ENCODE data around the gene DCLK2. TPM values are rescaled to one million over a fixed set of nuclear protein-coding genes. Genes with fewer than 3 reads are reported as not detected.

DCLK2 gene
- total and polyA plus RNA-seq, 2 of the 13 experiments (the other 11 are each of a cell fraction or from before 2014, with no cell fraction given): not detected

DNA sequence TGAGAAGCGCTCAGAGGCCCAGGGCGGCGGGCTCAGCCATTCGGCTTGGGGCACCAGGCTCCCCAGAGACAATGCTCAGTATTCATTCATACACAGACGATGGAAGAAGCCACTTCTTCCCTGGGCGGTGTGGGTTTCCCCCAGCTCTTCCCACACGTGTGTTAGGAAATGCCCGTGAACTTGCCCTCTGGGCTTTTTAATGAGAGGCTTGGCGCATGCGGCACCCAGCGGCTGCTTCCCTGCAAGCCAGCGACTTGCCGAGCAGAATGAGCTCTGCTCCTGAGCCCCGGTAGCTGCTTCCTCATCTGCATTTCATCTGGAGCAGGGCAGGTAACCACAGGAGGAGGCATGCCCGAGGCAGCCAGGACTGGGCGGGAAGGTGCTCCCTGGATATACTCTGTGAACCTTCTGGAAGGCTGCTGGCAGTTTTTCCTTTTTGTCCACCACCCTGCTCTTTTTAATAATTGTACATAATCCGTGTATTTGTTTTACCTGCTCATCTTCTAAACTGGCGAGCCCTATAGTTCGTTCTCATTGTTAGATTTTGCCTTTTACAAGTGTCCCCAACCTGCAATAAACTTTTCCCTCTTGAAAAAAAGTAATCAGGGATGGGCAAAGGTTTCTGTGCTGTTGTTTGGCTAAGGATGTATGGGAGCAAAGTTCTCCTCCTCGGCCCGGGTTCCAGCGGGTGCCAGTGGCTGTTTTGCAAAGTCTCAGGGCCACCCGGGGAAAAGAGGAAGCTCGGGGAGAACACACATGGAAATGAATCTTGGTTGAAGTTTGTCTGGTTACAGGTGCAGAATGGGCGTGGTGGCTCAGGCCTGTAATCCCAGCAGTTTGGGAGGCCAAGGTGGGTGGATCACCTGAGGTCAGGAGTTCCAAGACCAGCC, 178.8 kb downstream of the DCLK2 start (continued):
- TF ChIP-seq, protein P1, sequence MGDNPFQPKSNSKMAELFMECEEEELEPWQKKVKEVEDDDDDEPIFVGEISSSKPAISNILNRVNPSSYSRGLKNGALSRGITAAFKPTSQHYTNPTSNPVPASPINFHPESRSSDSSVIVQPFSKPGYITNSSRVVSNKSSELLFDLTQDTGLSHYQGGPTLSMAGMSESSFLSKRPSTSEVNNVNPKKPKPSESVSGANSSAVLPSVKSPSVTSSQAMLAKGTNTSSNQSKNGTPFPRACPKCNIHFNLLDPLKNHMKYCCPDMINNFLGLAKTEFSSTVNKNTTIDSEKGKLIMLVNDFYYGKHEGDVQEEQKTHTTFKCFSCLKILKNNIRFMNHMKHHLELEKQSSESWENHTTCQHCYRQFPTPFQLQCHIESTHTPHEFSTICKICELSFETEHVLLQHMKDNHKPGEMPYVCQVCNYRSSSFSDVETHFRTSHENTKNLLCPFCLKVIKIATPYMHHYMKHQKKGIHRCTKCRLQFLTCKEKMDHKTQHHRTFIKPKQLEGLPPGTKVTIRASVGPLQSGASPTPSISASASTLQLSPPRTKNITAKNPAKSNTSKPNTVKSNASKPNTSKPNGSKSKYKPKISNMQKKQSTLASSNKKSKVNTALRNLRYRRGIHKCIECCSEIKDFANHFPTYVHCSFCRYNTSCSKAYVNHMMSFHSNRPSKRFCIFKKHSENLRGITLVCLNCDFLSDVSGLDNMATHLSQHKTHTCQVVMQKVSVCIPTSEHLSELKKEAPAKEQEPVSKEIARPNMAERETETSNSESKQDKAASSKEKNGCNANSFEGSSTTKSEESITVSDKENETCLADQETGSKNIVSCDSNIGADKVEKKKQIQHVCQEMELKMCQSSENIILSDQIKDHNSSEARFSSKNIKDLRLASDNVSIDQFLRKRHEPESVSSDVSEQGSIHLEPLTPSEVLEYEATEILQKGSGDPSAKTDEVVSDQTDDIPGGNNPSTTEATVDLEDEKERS (CRISPR knock-in tag; IDR thresholded peaks at IDR 0.05): no peak
- TF ChIP-seq ZSCAN22 (CRISPR knock-in tag; IDR thresholded peaks at IDR 0.05) (no peak), ZNF772 (CRISPR knock-in tag; IDR thresholded peaks at IDR 0.05) (no peak), ZNF549 (CRISPR knock-in tag; IDR thresholded peaks at IDR 0.05) (no peak), ZNF550 (CRISPR knock-in tag; IDR thresholded peaks at IDR 0.05; ENCODE audit: borderline replicate concordance) (no peak), NFE2L1 (CRISPR knock-in tag; IDR thresholded peaks at IDR 0.05; ENCODE audit: borderline replicate concordance) (no peak), RBM39 (IDR thresholded peaks at IDR 0.05; ENCODE audit: low read depth, low read length, poor library complexity, severe bottlenecking) (no peak), SIN3B (IDR thresholded peaks at IDR 0.05; ENCODE audit: low read length) (no peak), ZNF263 (CRISPR knock-in tag; IDR thresholded peaks at IDR 0.05) (peak; percentile 43; the same call in 1 of the 2 replicates), ZNF605 (CRISPR knock-in tag; IDR thresholded peaks at IDR 0.05) (peak; percentile 71), ZNF749 (CRISPR knock-in tag; IDR thresholded peaks at IDR 0.05; ENCODE audit: borderline replicate concordance) (no peak), ZNF652 (CRISPR knock-in tag; IDR thresholded peaks at IDR 0.05; ENCODE audit: borderline replicate concordance, low read depth) (no peak), ZBTB7B (CRISPR knock-in tag; IDR thresholded peaks at IDR 0.05) (no peak)
- TF ChIP-seq, protein P2, sequence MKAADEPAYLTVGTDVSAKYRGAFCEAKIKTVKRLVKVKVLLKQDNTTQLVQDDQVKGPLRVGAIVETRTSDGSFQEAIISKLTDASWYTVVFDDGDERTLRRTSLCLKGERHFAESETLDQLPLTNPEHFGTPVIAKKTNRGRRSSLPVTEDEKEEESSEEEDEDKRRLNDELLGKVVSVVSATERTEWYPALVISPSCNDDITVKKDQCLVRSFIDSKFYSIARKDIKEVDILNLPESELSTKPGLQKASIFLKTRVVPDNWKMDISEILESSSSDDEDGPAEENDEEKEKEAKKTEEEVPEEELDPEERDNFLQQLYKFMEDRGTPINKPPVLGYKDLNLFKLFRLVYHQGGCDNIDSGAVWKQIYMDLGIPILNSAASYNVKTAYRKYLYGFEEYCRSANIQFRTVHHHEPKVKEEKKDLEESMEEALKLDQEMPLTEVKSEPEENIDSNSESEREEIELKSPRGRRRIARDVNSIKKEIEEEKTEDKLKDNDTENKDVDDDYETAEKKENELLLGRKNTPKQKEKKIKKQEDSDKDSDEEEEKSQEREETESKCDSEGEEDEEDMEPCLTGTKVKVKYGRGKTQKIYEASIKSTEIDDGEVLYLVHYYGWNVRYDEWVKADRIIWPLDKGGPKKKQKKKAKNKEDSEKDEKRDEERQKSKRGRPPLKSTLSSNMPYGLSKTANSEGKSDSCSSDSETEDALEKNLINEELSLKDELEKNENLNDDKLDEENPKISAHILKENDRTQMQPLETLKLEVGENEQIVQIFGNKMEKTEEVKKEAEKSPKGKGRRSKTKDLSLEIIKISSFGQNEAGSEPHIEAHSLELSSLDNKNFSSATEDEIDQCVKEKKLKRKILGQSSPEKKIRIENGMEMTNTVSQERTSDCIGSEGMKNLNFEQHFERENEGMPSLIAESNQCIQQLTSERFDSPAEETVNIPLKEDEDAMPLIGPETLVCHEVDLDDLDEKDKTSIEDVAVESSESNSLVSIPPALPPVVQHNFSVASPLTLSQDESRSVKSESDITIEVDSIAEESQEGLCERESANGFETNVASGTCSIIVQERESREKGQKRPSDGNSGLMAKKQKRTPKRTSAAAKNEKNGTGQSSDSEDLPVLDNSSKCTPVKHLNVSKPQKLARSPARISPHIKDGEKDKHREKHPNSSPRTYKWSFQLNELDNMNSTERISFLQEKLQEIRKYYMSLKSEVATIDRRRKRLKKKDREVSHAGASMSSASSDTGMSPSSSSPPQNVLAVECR (CRISPR knock-in tag; IDR thresholded peaks at IDR 0.05; ENCODE audit: borderline replicate concordance): peak; percentile 16; the same call in 1 of the 2 replicates
- TF ChIP-seq, protein P3, sequence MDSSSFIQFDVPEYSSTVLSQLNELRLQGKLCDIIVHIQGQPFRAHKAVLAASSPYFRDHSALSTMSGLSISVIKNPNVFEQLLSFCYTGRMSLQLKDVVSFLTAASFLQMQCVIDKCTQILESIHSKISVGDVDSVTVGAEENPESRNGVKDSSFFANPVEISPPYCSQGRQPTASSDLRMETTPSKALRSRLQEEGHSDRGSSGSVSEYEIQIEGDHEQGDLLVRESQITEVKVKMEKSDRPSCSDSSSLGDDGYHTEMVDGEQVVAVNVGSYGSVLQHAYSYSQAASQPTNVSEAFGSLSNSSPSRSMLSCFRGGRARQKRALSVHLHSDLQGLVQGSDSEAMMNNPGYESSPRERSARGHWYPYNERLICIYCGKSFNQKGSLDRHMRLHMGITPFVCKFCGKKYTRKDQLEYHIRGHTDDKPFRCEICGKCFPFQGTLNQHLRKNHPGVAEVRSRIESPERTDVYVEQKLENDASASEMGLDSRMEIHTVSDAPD (CRISPR knock-in tag; IDR thresholded peaks at IDR 0.05): no peak
